Parietal lobe (tissue), 1 donor: ENCODE data around the gene PCDHA5. TPM values are rescaled to one million over a fixed set of nuclear protein-coding genes. Genes with fewer than 3 reads are reported as not detected.

Experiments used
- total RNA-seq: library from RNA; depleted of rRNA; stranded (reverse); fragments of >200 nt; gene quantifications from one replicate; pipeline ENCODE4 v1.2.3, GENCODE V29; 2014

PCDHA5 gene
- total RNA-seq, 1 donor from 2014 or later: 23.2 TPM

Other genes starting within 250 kb of the PCDHA5 start
- gene CD14, start 188.4 kb upstream of the PCDHA5 start, total RNA-seq: 3.8 TPM
- 18.2 TPM for gene TMCO6, start 182.2 kb upstream of the PCDHA5 start, total RNA-seq
- 24.4 TPM for gene NDUFA2, start 174.0 kb upstream of the PCDHA5 start, total RNA-seq
- 94.2 TPM for gene IK, start 173.8 kb upstream of the PCDHA5 start, total RNA-seq
- 16.0 TPM for gene WDR55, start 156.7 kb upstream of the PCDHA5 start, total RNA-seq
- gene DND1, start 148.0 kb upstream of the PCDHA5 start, total RNA-seq: 1.3 TPM
- gene HARS1, start 130.2 kb upstream of the PCDHA5 start, total RNA-seq: 89.5 TPM
- 47.9 TPM for gene HARS2, start 130.2 kb upstream of the PCDHA5 start, total RNA-seq
- 41.9 TPM for gene ZMAT2, start 121.2 kb upstream of the PCDHA5 start, total RNA-seq
- 9.1 TPM for gene PCDHA1, start 35.5 kb upstream of the PCDHA5 start, total RNA-seq
- gene PCDHA2, start 26.8 kb upstream of the PCDHA5 start, total RNA-seq: 20.3 TPM
- gene PCDHA3, start 20.6 kb upstream of the PCDHA5 start, total RNA-seq: 32.6 TPM
- 29.7 TPM for gene PCDHA4, start 14.5 kb upstream of the PCDHA5 start, total RNA-seq
- 46.3 TPM for gene PCDHA6, start 6.3 kb downstream of the PCDHA5 start, total RNA-seq
- 47.0 TPM for gene PCDHA7, start 12.7 kb downstream of the PCDHA5 start, total RNA-seq
- 25.7 TPM for gene PCDHA8, start 19.6 kb downstream of the PCDHA5 start, total RNA-seq
- 42.6 TPM for gene PCDHA9, start 26.8 kb downstream of the PCDHA5 start, total RNA-seq
- gene PCDHA10, start 34.3 kb downstream of the PCDHA5 start, total RNA-seq: 42.3 TPM
- 80.4 TPM for gene PCDHA11, start 47.3 kb downstream of the PCDHA5 start, total RNA-seq
- gene PCDHA12, start 53.7 kb downstream of the PCDHA5 start, total RNA-seq: 40.4 TPM
- 42.3 TPM for gene PCDHA13, start 60.5 kb downstream of the PCDHA5 start, total RNA-seq
- gene PCDHAC1, start 104.7 kb downstream of the PCDHA5 start, total RNA-seq: 66.4 TPM
- gene PCDHAC2, start 144.9 kb downstream of the PCDHA5 start, total RNA-seq: 55.1 TPM
- gene PCDHB1, start 229.8 kb downstream of the PCDHA5 start, total RNA-seq: 0.31 TPM